ENCODE data around the gene KLHL11. TPM values are rescaled to one million over a fixed set of nuclear protein-coding genes. Genes with fewer than 3 reads are reported as not detected.

KLHL11 gene
- total RNA-seq (2021; fragmentation: NEBNext Ultra II Directional; extraction: Animal tissue kit (Norgen Biotek cat#: 25700)), result 10 to 100 TPM; 13.4 to 16.2 (median 15.7) TPM
- long read RNA-seq, result 0 reads

GRCh38 chr17:41864836-41865595, at the start of gene KLHL11:
Gene KLHL11 (minus strand): TSS chr17:41865423. CDS start chr17:41865370, 53 bp downstream.
- peak; percentile 87 for DNase-seq
- H3K36me3 Mint-ChIP-seq (ENCODE audit: low read depth), result peaks cover 20% of the 10 kb centered on the region; the same call in 1 of the 2 replicates
- H3K27ac Mint-ChIP-seq, result peak within 1 kb of the TSS; percentile 78
- no peak; the same call in 1 of the 2 replicates for TF ChIP-seq CTCF (IDR thresholded peaks at IDR 0.05)
- H3K27me3 Mint-ChIP-seq (ENCODE audit: insufficient read depth), result no peaks in the 10 kb centered on the region; the same call in none of the 2 replicates
- peaks cover 19% of the 10 kb centered on the region for H3K4me1 Mint-ChIP-seq (ENCODE audit: low read depth)
- no peaks in the 10 kb centered on the region for H3K9me3 Mint-ChIP-seq
- no peak within 1 kb of the TSS; the same call in 1 of the 2 replicates for H3K4me3 Mint-ChIP-seq

- H3K9me3 Mint-ChIP-seq, result no peaks in the 10 kb centered on the region
- no peak overlapping the region for H3K4me3 Mint-ChIP-seq
- H3K4me1 Mint-ChIP-seq (ENCODE audit: low read depth), result peaks cover 76% of the 10 kb centered on the region
- H3K27ac Mint-ChIP-seq, result peak overlapping the region; percentile 60; the same call in 1 of the 2 replicates
- no peak for DNase-seq
- no peak for TF ChIP-seq CTCF (IDR thresholded peaks at IDR 0.05)
- peaks cover 3% of the 10 kb centered on the region for H3K27me3 Mint-ChIP-seq (ENCODE audit: insufficient read depth)
- H3K36me3 Mint-ChIP-seq (ENCODE audit: low read depth), result peaks cover 39% of the 10 kb centered on the region
Measured at GRCh38 chr17:41915020-41915419, 49.8 kb upstream of the KLHL11 start.

GRCh38 chr17:41914358-41914766, 49.1 kb upstream of the KLHL11 start:
- H3K27me3 Mint-ChIP-seq (ENCODE audit: insufficient read depth), result peaks cover 3% of the 10 kb centered on the region
- peak overlapping the region; percentile 60; the same call in 1 of the 2 replicates for H3K27ac Mint-ChIP-seq
- peaks cover 45% of the 10 kb centered on the region for H3K36me3 Mint-ChIP-seq (ENCODE audit: low read depth)
- no peak overlapping the region for H3K4me3 Mint-ChIP-seq
- peaks cover 76% of the 10 kb centered on the region for H3K4me1 Mint-ChIP-seq (ENCODE audit: low read depth)
- DNase-seq, result no peak
- H3K9me3 Mint-ChIP-seq, result no peaks in the 10 kb centered on the region
- no peak for TF ChIP-seq CTCF (IDR thresholded peaks at IDR 0.05)

- TF ChIP-seq CTCF (IDR thresholded peaks at IDR 0.05), result no peak
- Mint-ChIP-seq H3K9me3 (no peaks in the 10 kb centered on the region), H3K27ac (peak overlapping the region; percentile 60), H3K36me3 (ENCODE audit: low read depth) (peaks cover 47% of the 10 kb centered on the region), H3K4me1 (ENCODE audit: low read depth) (peaks cover 78% of the 10 kb centered on the region), H3K4me3 (no peak overlapping the region), H3K27me3 (ENCODE audit: insufficient read depth) (peaks cover 3% of the 10 kb centered on the region)
- no peak for DNase-seq
Measured at GRCh38 chr17:41913798-41914197, 48.6 kb upstream of the KLHL11 start.

- Mint-ChIP-seq H3K27me3 (ENCODE audit: insufficient read depth) (peaks cover 3% of the 10 kb centered on the region), H3K4me3 (no peak overlapping the region), H3K4me1 (ENCODE audit: low read depth) (peaks cover 87% of the 10 kb centered on the region), H3K27ac (peak overlapping the region; percentile 96), H3K9me3 (no peaks in the 10 kb centered on the region), H3K36me3 (ENCODE audit: low read depth) (peaks cover 52% of the 10 kb centered on the region)
- no peak for DNase-seq
- TF ChIP-seq CTCF (IDR thresholded peaks at IDR 0.05), result peak; percentile 48; the same call in 1 of the 2 replicates
Measured at GRCh38 chr17:41912925-41913324, 47.7 kb upstream of the KLHL11 start.
